OCI-LY1 (cell line): ENCODE measurements around the gene PECR.

Source experiments
- CTCF ChIP-seq: fragments of 200-600 bp; sonication (generic), shearing (Covaris generic); IDR thresholded peaks from 2 replicates; pipeline ENCODE4 v1.5.1; 2017; ENCODE audit warnings: mild to moderate bottlenecking, antibody characterized with exemption, low read length, moderate library complexity, mixed read lengths
- EZH2 ChIP-seq: fragments of 200-600 bp; sonication (generic), shearing (Covaris generic); IDR thresholded peaks from 2 replicates; pipeline ENCODE4 v1.8.0; 2017; ENCODE audit warnings: borderline replicate concordance, mixed run types, mild to moderate bottlenecking, antibody characterized with exemption, low read length, moderate library complexity, mixed read lengths

- TF ChIP-seq CTCF (no peak), EZH2 (no peak)
Measured at GRCh38 chr2:216051350-216051749, 30.3 kb downstream of the PECR start.
